ENCODE results near the gene SRRM4.

SRRM4 gene

DNA sequence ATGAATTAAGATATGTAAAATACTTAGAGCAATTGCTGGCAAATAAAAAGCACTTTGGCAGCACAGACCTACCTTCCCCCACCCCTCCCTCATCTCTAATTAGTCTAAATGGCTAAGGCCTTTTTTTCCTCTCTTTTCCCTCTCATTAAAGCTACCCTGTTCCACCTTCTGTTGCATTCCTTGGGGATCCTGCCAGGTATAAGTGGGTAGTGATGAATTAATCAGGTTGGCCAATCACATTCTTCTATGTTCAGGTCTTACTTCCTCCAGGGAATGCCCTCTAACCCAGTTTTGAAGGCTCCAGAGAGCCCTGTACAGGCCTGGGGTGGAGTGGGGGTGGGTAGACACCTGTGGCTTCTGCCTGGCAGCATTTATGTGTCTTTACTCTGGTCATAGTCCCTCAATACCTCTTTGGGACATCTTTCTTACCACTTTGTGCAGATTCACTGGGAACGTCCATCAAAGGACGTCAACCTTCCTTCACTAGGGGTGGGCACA, 225.8 kb downstream of the SRRM4 start:
- DNase-seq (ENCODE audit: low read depth): no peak
- no peak overlapping the region for H3K4me3 ChIP-seq (ENCODE audit: low read length)
- TF ChIP-seq, protein P1, sequence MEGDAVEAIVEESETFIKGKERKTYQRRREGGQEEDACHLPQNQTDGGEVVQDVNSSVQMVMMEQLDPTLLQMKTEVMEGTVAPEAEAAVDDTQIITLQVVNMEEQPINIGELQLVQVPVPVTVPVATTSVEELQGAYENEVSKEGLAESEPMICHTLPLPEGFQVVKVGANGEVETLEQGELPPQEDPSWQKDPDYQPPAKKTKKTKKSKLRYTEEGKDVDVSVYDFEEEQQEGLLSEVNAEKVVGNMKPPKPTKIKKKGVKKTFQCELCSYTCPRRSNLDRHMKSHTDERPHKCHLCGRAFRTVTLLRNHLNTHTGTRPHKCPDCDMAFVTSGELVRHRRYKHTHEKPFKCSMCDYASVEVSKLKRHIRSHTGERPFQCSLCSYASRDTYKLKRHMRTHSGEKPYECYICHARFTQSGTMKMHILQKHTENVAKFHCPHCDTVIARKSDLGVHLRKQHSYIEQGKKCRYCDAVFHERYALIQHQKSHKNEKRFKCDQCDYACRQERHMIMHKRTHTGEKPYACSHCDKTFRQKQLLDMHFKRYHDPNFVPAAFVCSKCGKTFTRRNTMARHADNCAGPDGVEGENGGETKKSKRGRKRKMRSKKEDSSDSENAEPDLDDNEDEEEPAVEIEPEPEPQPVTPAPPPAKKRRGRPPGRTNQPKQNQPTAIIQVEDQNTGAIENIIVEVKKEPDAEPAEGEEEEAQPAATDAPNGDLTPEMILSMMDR (IDR thresholded peaks at IDR 0.05; ENCODE audit: insufficient read depth, low read depth, low read length, missing control alignments): no peak

DNA sequence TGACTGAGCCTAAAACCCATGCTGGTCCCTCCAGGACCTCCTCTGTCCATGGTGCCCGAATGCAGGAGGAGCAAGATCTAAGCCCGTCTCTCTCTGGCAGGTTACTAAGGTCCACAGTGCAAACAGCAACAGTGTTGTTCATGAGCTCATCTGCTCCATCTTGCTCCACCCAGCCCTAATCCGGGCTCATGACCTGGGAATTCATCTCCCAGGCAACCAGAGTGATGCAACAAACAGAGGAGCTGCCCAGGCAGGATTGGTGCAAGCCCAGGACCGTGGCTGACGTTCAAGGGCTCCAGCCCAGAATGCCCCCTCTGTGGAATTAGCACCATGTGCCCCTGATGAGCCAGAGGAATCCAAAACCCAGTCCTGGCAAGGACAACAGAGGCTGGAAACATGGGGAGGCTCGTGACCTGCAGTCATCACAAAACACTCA, 227.3 kb downstream of the SRRM4 start:
- DNase-seq (ENCODE audit: low read depth): peak; percentile 66
- no peak overlapping the region for H3K4me3 ChIP-seq (ENCODE audit: low read length)
- TF ChIP-seq, protein P1 (IDR thresholded peaks at IDR 0.05; ENCODE audit: insufficient read depth, low read depth, low read length, missing control alignments): no peak

DNA sequence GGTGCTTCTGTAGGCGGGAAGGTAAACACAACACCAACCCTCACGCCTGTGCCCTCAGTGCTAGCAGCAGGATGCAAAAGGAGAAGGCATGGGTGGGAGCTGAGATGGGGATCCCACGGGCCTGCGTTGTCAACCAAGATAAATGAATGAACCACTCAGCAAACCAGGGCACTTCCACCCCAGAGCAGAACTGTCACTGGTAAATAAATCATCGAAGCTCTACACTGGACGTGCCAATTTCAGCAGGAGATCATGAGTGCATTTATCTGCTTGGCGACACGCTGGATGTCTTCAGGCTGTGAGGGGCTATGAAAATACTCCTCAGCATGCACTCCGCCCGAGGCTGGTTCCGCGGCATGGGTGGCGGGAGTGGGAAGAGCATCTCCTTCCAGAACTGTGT, 230.5 kb downstream of the SRRM4 start:
- no peak for DNase-seq (ENCODE audit: low read depth)
- no peak overlapping the region for H3K4me3 ChIP-seq (ENCODE audit: low read length)
- TF ChIP-seq, protein P1 (IDR thresholded peaks at IDR 0.05; ENCODE audit: insufficient read depth, low read depth, low read length, missing control alignments): no peak

Data from epithelial cell of esophagus (primary cell).